A549 (cell line): ENCODE data around the gene PTCD3. TPM values are rescaled to one million over a fixed set of nuclear protein-coding genes. Genes with fewer than 3 reads are reported as not detected.

Experiments
- ATAC-seq, 2 experiments: fragments of 200-7000 bp in 1 of 2; fragments of >200 bp in 1 of 2; cut with Nextera tagmentation in 1 of 2; cut with Tn5 transposase in 1 of 2; 3 replicates each; pipeline versions ENCODE4 v1.8.0 to v1.9.1; 2018 to 2020; ENCODE audit warnings: mild to moderate bottlenecking in 1 of 2, moderate library complexity in 1 of 2
- CTCF ChIA-PET: fragments of 300-600 bp; sonication (Branson Sonifier 250); formaldehyde crosslinking; extraction: SDS; loops from one replicate; lab custom pipeline; 2021; ENCODE audit warnings: antibody characterized with exemption, inconsistent platforms; lab: Yijun Ruan, JAX
- POLR2A ChIA-PET: fragments of 350-600 bp; formaldehyde crosslinking; extraction: SDS; loops from one replicate; lab custom pipeline; 2021; ENCODE audit warnings: antibody characterized with exemption, inconsistent platforms; lab: Yijun Ruan, JAX
- DNase-seq, 2 experiments: peaks; one replicate each; pipeline versions ENCODE4 v3.0.0 to v3.0.0-alpha.2; 2011 to 2016; ENCODE audit warnings: low read depth in 1 of 2, low spot score in 1 of 2
- FAIRE-seq: peaks from 2 replicates; lab custom pipeline; 2011; peaks lifted over from hg19 to GRCh38; lab: Jason Lieb, UNC
- H3K27ac ChIP-seq, 2 experiments: fragments of >200 bp; sonication (Bioruptor Twin); formaldehyde crosslinking; 3 replicates each; pipeline ENCODE4 v1.5.1; 2016 to 2017
- H3K4me1 ChIP-seq: fragments of >200 bp; sonication (Bioruptor Twin); formaldehyde crosslinking; 3 replicates; pipeline ENCODE4 v1.6.1; 2016
- H3K4me2 ChIP-seq: fragments of >200 bp; sonication (Bioruptor Twin); formaldehyde crosslinking; 3 replicates; pipeline ENCODE4 v1.6.1; 2016
- H3K4me3 ChIP-seq: fragments of >200 bp; sonication (Bioruptor Twin); formaldehyde crosslinking; 3 replicates; pipeline ENCODE4 v1.5.1; 2016
- H3K9me3 ChIP-seq: fragments of >200 bp; sonication (Bioruptor Twin); formaldehyde crosslinking; 3 replicates; pipeline ENCODE4 v1.6.1; 2016
- ATOH8 ChIP-seq: fragments of 250-450 bp; sonication (Bioruptor Pico); IDR thresholded peaks from 2 replicates; pipeline ENCODE4 v1.5.0; 2020; ENCODE audit warnings: low read depth, mild to moderate bottlenecking, moderate library complexity
- BCL3 ChIP-seq: fragments of >200 bp; sonication (Bioruptor Twin); formaldehyde crosslinking; IDR thresholded peaks from 3 replicates; pipeline ENCODE4 v1.6.1; 2016
- CHD2 ChIP-seq: fragments of 150-350 bp; IDR thresholded peaks from 2 replicates; pipeline ENCODE4 v1.6.1; 2014; ENCODE audit warnings: low read length; ENCODE audit not compliant: partially characterized antibody
- CHD4 ChIP-seq: fragments of 200-600 bp; sonication (generic); IDR thresholded peaks from 2 replicates; pipeline ENCODE4 v1.6.1; 2016; ENCODE audit warnings: antibody characterized with exemption, mild to moderate bottlenecking, borderline replicate concordance
- CTCF ChIP-seq: fragments of >200 bp; sonication (Bioruptor Twin); formaldehyde crosslinking; IDR thresholded peaks from 3 replicates; pipeline ENCODE4 v1.5.1; 2016
- EHMT2 ChIP-seq: fragments of 200-600 bp; sonication (generic); IDR thresholded peaks from 2 replicates; pipeline ENCODE4 v1.6.1; 2016; ENCODE audit warnings: antibody characterized with exemption, low read depth, mild to moderate bottlenecking, moderate library complexity
- FOXS1 ChIP-seq: fragments of 250-450 bp; sonication (Bioruptor Pico); IDR thresholded peaks from 2 replicates; pipeline ENCODE4 v1.5.0; 2020; ENCODE audit warnings: mild to moderate bottlenecking, moderate library complexity
- HES2 ChIP-seq: fragments of >200 bp; sonication (Bioruptor Twin); formaldehyde crosslinking; IDR thresholded peaks from 2 replicates; pipeline ENCODE4 v1.6.1; 2016
- HEYL ChIP-seq: fragments of 250-450 bp; sonication (Bioruptor Pico); IDR thresholded peaks from 2 replicates; pipeline ENCODE4 v1.8.0; 2021; ENCODE audit warnings: mild to moderate bottlenecking, moderate library complexity
- HOXA7 ChIP-seq: fragments of 250-450 bp; sonication (Bioruptor Pico); IDR thresholded peaks from 2 replicates; pipeline ENCODE4 v1.5.0; 2020; ENCODE audit warnings: mild to moderate bottlenecking, moderate library complexity
- HOXB13 ChIP-seq: fragments of 250-450 bp; sonication (Bioruptor Pico); IDR thresholded peaks from 2 replicates; pipeline ENCODE4 v1.5.0; 2020; ENCODE audit warnings: low read depth, mild to moderate bottlenecking, moderate library complexity
- KDM1A ChIP-seq: fragments of 200-600 bp; sonication (generic); IDR thresholded peaks from 2 replicates; pipeline ENCODE4 v1.6.1; 2016; ENCODE audit warnings: low read depth, mild to moderate bottlenecking
- MAFK ChIP-seq: fragments of 450-650 bp; IDR thresholded peaks from 2 replicates; pipeline ENCODE4 v1.6.1; 2014; ENCODE audit not compliant: partially characterized antibody
- MAX ChIP-seq: IDR thresholded peaks from 2 replicates; pipeline ENCODE4 v1.6.1; 2012
- MYC ChIP-seq: IDR thresholded peaks from 2 replicates; pipeline ENCODE4 v1.6.1; 2012; ENCODE audit warnings: mild to moderate bottlenecking, inconsistent platforms, low read length, improper control_type of control experiment, borderline replicate concordance
- NFE2L2 ChIP-seq: fragments of 150-350 bp; conservative IDR thresholded peaks from 2 replicates; pipeline ENCODE4 v1.6.1; 2014; ENCODE audit warnings: low read length
- NPAS2 ChIP-seq: fragments of 250-450 bp; sonication (Bioruptor Pico); IDR thresholded peaks from 2 replicates; pipeline ENCODE4 v1.8.0; 2022; ENCODE audit warnings: mild to moderate bottlenecking, moderate library complexity, borderline replicate concordance
- PBX3 ChIP-seq: IDR thresholded peaks from 2 replicates; pipeline ENCODE4 v1.6.1; 2012
- PHF8 ChIP-seq: fragments of 200-600 bp; sonication (generic); IDR thresholded peaks from 2 replicates; pipeline ENCODE4 v1.6.1; 2016; ENCODE audit warnings: low read depth, mild to moderate bottlenecking, antibody characterized with exemption, moderate library complexity, borderline replicate concordance
- POLR2A ChIP-seq: IDR thresholded peaks from 2 replicates; pipeline ENCODE4 v1.6.1; 2012; ENCODE audit warnings: mild to moderate bottlenecking, low read length
- POLR2AphosphoS2 ChIP-seq: conservative IDR thresholded peaks from 2 replicates; pipeline ENCODE4 v1.6.1; 2012; ENCODE audit warnings: low read length, improper control_type of control experiment, inconsistent platforms
- RCOR1 ChIP-seq: fragments of 150-350 bp; IDR thresholded peaks from 2 replicates; pipeline ENCODE4 v1.6.1; 2014; ENCODE audit warnings: antibody characterized with exemption, low read length, low read depth
- SMC3 ChIP-seq: fragments of >200 bp; sonication (Bioruptor Twin); formaldehyde crosslinking; IDR thresholded peaks from 3 replicates; pipeline ENCODE4 v1.6.1; 2018; ENCODE audit warnings: inconsistent platforms
- SREBF2 ChIP-seq: fragments of 450-650 bp; IDR thresholded peaks from 2 replicates; pipeline ENCODE4 v1.6.1; 2014; ENCODE audit warnings: mild to moderate bottlenecking, moderate library complexity
- USF2 ChIP-seq: fragments of 450-650 bp; IDR thresholded peaks from 2 replicates; pipeline ENCODE4 v1.6.1; 2014; ENCODE audit warnings: antibody characterized with exemption
- ZC3H11A ChIP-seq: fragments of 450-650 bp; IDR thresholded peaks from 2 replicates; pipeline ENCODE4 v1.6.1; 2014; ENCODE audit warnings: antibody characterized with exemption, mild to moderate bottlenecking
- ZNF302 ChIP-seq: fragments of 250-450 bp; sonication (Bioruptor Pico); IDR thresholded peaks from 2 replicates; pipeline ENCODE4 v1.9.0; 2021; ENCODE audit warnings: inconsistent platforms, mild to moderate bottlenecking, moderate library complexity
- ZSCAN20 ChIP-seq: fragments of 250-450 bp; sonication (Bioruptor Pico); IDR thresholded peaks from 2 replicates; pipeline ENCODE4 v1.8.0; 2022; ENCODE audit warnings: mild to moderate bottlenecking, moderate library complexity
- WGBS: methylation state at CpG from one replicate; pipeline ENCODE4 v1.1.6; 2017; ENCODE audit errors: missing lambda C conversion rate; 5-methylcytosine and 5-hydroxymethylcytosine counted together
- polyA plus RNA-seq, 4 experiments: library from polyadenylated mRNA; depleted of rRNA in 3 of 4; stranded (reverse); fragments of >200 nt; fragmentation: RNase III in 1 of 4; extraction: RNeasy Plus Mini Kit Qiagen cat#74134 plus additional on column Dnase treatment in 1 of 4; gene quantifications; 2 replicates in 3 of 4; 3 replicates in 1 of 4; pipeline ENCODE4 v1.2.3, GENCODE V29; 2011 to 2017

PTCD3 gene
- polyA plus RNA-seq, 2 of the 4 experiments (the other 2 are of a cell fraction): 200 to 260 TPM

- ATAC-seq (peak; percentile 96), DNase-seq (peak; percentile 64 to 96), FAIRE-seq (peak; percentile 23)
- H3K9me3 ChIP-seq: no peaks in the 10 kb centered on the region
- peak within 1 kb of the TSS; percentile 87 to 88 for H3K27ac ChIP-seq
- peak within 1 kb of the TSS; percentile 82 for H3K4me3 ChIP-seq
- 1% methylated on average over 38 of the region's 38 CpGs for WGBS
- TF ChIP-seq PHF8: peak; percentile 43; the same call in 1 of the 2 replicates
- TF ChIP-seq SMC3: no peak
- TF ChIP-seq POLR2AphosphoS2: no peak
- TF ChIP-seq ATOH8 (CRISPR knock-in tag): no peak
- TF ChIP-seq MYC: peak; percentile 67; the same call in 1 of the 2 replicates
- no peak for TF ChIP-seq PBX3
- TF ChIP-seq USF2: peak; percentile 51; the same call in 1 of the 2 replicates
- no peak for TF ChIP-seq CHD2
- peak; percentile 54 for TF ChIP-seq POLR2A
- no peak for TF ChIP-seq HES2
- TF ChIP-seq ZNF302: no peak
- TF ChIP-seq NPAS2 (CRISPR knock-in tag): no peak
- peak; percentile 22; the same call in 1 of the 3 replicates for TF ChIP-seq BCL3
- TF ChIP-seq MAX: peak; percentile 91
- TF ChIP-seq CTCF: no peak
- TF ChIP-seq HOXB13 (CRISPR knock-in tag): no peak
- TF ChIP-seq NFE2L2: no peak
- H3K4me1 ChIP-seq: peaks cover 26% of the 10 kb centered on the region
- ChIA-PET POLR2A (interaction anchor here (0.7 to 1.8 kb wide), 13 partner anchors 9 to 364 kb away, joined by 3 to 12 read pairs (median 5); partner anchors contain the start of gene IMMT), CTCF (interaction anchor here (0.9 to 2.2 kb wide), 6 partner anchors 13 to 293 kb away, joined by 3 to 8 read pairs (median 6); partner anchors contain the start of gene ST3GAL5)
- peak within 1 kb of the TSS; percentile 88 for H3K4me2 ChIP-seq
These were observed 625 bp upstream of the PTCD3 start, which contains the start of gene POLR1A for GRCh38 chr2:86105252-86105968. TSS of gene POLR1A (minus strand) at chr2:86105886. CDS start at chr2:86105776, 110 bp downstream.

- Histone ChIP-seq H3K4me1 (peaks cover 26% of the 10 kb centered on the region), H3K9me3 (no peaks in the 10 kb centered on the region), H3K4me3 (peak overlapping the region; percentile 82), H3K27ac (peak overlapping the region; percentile 87 to 88), H3K4me2 (peak overlapping the region; percentile 82)
- 14% methylated on average over 5 of the region's 5 CpGs for WGBS
- no peak for ATAC-seq
- CTCF ChIA-PET: interaction anchor here (1.2 to 2.4 kb wide), 3 partner anchors 27 to 280 kb away, joined by 3 to 9 read pairs (median 6); no protein-coding TSS in a partner anchor
- no peak for DNase-seq
- no peak for FAIRE-seq
- POLR2A ChIA-PET: interaction anchor here (1.4 to 1.8 kb wide), 3 partner anchors 19 to 88 kb away, joined by 3 to 12 read pairs (median 5); partner anchors contain the start of gene IMMT
- no peak for TF ChIP-seq ATOH8 (CRISPR knock-in tag)
- no peak for TF ChIP-seq ZC3H11A
- no peak for TF ChIP-seq ZSCAN20 (CRISPR knock-in tag)
- no peak for TF ChIP-seq CHD4
- no peak for TF ChIP-seq HOXA7 (CRISPR knock-in tag)
- no peak for TF ChIP-seq SREBF2
- no peak for TF ChIP-seq RCOR1
- no peak for TF ChIP-seq MAFK
- TF ChIP-seq HEYL: no peak
- TF ChIP-seq KDM1A: no peak
- TF ChIP-seq FOXS1 (CRISPR knock-in tag): no peak
- TF ChIP-seq EHMT2: no peak
- TF ChIP-seq, all 56 proteins: peak for 0
These were observed 996 bp downstream of the PTCD3 start for GRCh38 chr2:86107031-86107430.
